ENCODE measurements around the gene VPS35L. TPM values are rescaled to one million over a fixed set of nuclear protein-coding genes. Genes with fewer than 3 reads are reported as not detected.
"Not testable (repeated sequence)": the region's sequence is repeated elsewhere in the genome, so short reads cannot be mapped to it uniquely, and the experiment has no call there.

Gene VPS35L
- total RNA-seq, 2 experiments from 2014 or later, result 25.8 to 28.3 TPM

DNA sequence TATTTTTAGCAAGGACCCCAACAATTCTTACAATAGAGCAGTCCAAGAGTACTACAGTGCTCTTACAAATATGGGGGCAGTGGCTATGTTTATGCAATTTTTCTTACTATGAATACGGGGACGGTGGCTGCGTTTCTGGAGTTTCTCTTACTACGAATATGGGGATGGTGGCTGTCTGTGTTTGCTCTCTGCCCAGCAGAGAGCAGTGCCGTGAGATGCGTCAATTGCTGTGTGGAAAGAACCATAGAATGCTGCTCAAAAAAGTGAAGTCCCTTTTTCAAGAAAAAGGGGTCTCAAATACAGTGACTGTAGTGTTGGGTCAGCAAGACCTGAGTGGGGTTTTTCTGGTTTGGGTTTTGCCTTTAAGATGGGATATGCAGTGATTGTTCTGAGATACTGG, 108.7 kb downstream of the VPS35L start:
- H3K27ac ChIP-seq (ENCODE audit: low read depth in 1 of 2, low read length in 2 of 2), result no peak overlapping the region
- Mint-ChIP-seq H3K4me3 (no peak overlapping the region), H3K27ac (no peak overlapping the region), H3K4me1 (ENCODE audit: low read depth) (no peaks in the 10 kb centered on the region), H3K27me3 (no peaks in the 10 kb centered on the region), H3K36me3 (ENCODE audit: low read depth) (peaks cover 74% of the 10 kb centered on the region), H3K9me3 (no peaks in the 10 kb centered on the region)
- DNase-seq, result no peak
- no peak for ATAC-seq (ENCODE audit: poor library complexity)
- intact Hi-C loops (cut with DNase I, micrococcal nuclease), result no loop called here
- H3K36me3 ChIP-seq (ENCODE audit: insufficient read depth, low read length), result peaks cover 10% of the 10 kb centered on the region
- no peak overlapping the region for H3K4me3 ChIP-seq (ENCODE audit: low read length)
- ChIA-PET CTCF (no interaction called here), POLR2A (no interaction called here)
- H3K4me1 ChIP-seq (ENCODE audit: insufficient read depth, low read length), result no peaks in the 10 kb centered on the region
- H3K9me3 ChIP-seq (ENCODE audit: control insufficient read depth in 1 of 2, insufficient read depth in 1 of 2, low read length in 2 of 2), result peaks cover 4 to 6% of the 10 kb centered on the region in 2 experiments
- no peak for TF ChIP-seq CTCF (IDR thresholded peaks at IDR 0.05)
- H3K27me3 ChIP-seq (ENCODE audit: control insufficient read depth in 1 of 2, insufficient read depth in 2 of 2, low read length in 2 of 2), result no peaks in the 10 kb centered on the region

- H3K9me3 ChIP-seq (ENCODE audit: control insufficient read depth in 1 of 2, insufficient read depth in 1 of 2, low read length in 2 of 2); DNase-seq; H3K4me1 ChIP-seq (ENCODE audit: insufficient read depth, low read length); H3K27ac Mint-ChIP-seq; CTCF ChIA-PET; H3K9me3 Mint-ChIP-seq; H3K4me3 Mint-ChIP-seq; H3K27me3 Mint-ChIP-seq; ATAC-seq (ENCODE audit: poor library complexity); H3K27ac ChIP-seq (ENCODE audit: low read depth in 1 of 2, low read length in 2 of 2); H3K27me3 ChIP-seq (ENCODE audit: control insufficient read depth in 1 of 2, insufficient read depth in 2 of 2, low read length in 2 of 2); H3K4me3 ChIP-seq (ENCODE audit: low read length); intact Hi-C loops (cut with DNase I, micrococcal nuclease); H3K4me1 Mint-ChIP-seq (ENCODE audit: low read depth): not testable (repeated sequence)
- peaks cover 74% of the 10 kb centered on the region for H3K36me3 Mint-ChIP-seq (ENCODE audit: low read depth)
- H3K36me3 ChIP-seq (ENCODE audit: insufficient read depth, low read length), result peaks cover 19% of the 10 kb centered on the region
- POLR2A ChIA-PET, result interaction anchor here (0.8 kb wide), 1 partner anchor 53 kb away, joined by 3 read pairs; the partner anchor contains the start of gene IQCK
Observed at GRCh38 chr16:19665313-19665712, 109.8 kb downstream of the VPS35L start.

GRCh38 chr16:19666477-19666876, 111.0 kb downstream of the VPS35L start:
- Histone ChIP-seq H3K27ac (ENCODE audit: low read depth in 1 of 2, low read length in 2 of 2) (no peak overlapping the region), H3K27me3 (ENCODE audit: control insufficient read depth in 1 of 2, insufficient read depth in 2 of 2, low read length in 2 of 2) (no peaks in the 10 kb centered on the region), H3K4me3 (ENCODE audit: low read length) (no peak overlapping the region), H3K36me3 (ENCODE audit: insufficient read depth, low read length) (peaks cover 21% of the 10 kb centered on the region), H3K4me1 (ENCODE audit: insufficient read depth, low read length) (no peaks in the 10 kb centered on the region), H3K9me3 (ENCODE audit: control insufficient read depth in 1 of 2, insufficient read depth in 1 of 2, low read length in 2 of 2) (peaks cover 4 to 6% of the 10 kb centered on the region in 2 experiments)
- DNase-seq (no peak), ATAC-seq (ENCODE audit: poor library complexity) (no peak)
- no peaks in the 10 kb centered on the region for H3K4me1 Mint-ChIP-seq (ENCODE audit: low read depth)
- no peaks in the 10 kb centered on the region for H3K27me3 Mint-ChIP-seq
- intact Hi-C loops (cut with DNase I, micrococcal nuclease), result no loop called here
- no peak for TF ChIP-seq CTCF (IDR thresholded peaks at IDR 0.05)
- H3K27ac Mint-ChIP-seq, result no peak overlapping the region
- no peaks in the 10 kb centered on the region for H3K9me3 Mint-ChIP-seq
- H3K36me3 Mint-ChIP-seq (ENCODE audit: low read depth), result peaks cover 68% of the 10 kb centered on the region
- H3K4me3 Mint-ChIP-seq, result no peak overlapping the region
- POLR2A ChIA-PET, result no interaction called here
- CTCF ChIA-PET, result no interaction called here

GRCh38 chr16:19672378-19672777, 116.9 kb downstream of the VPS35L start:
- intact Hi-C loops (cut with DNase I, micrococcal nuclease), result no loop called here
- no peak overlapping the region for H3K4me3 Mint-ChIP-seq
- CTCF ChIA-PET, result no interaction called here
- H3K27ac ChIP-seq (ENCODE audit: low read depth in 1 of 2, low read length in 2 of 2), result no peak overlapping the region
- ATAC-seq (ENCODE audit: poor library complexity) (no peak), DNase-seq (no peak)
- no peaks in the 10 kb centered on the region for H3K4me1 ChIP-seq (ENCODE audit: insufficient read depth, low read length)
- peaks cover 32% of the 10 kb centered on the region for H3K36me3 ChIP-seq (ENCODE audit: insufficient read depth, low read length)
- POLR2A ChIA-PET, result no interaction called here
- peaks cover 75% of the 10 kb centered on the region for H3K36me3 Mint-ChIP-seq (ENCODE audit: low read depth)
- no peaks in the 10 kb centered on the region for H3K27me3 Mint-ChIP-seq
- TF ChIP-seq CTCF (IDR thresholded peaks at IDR 0.05), result no peak
- H3K4me3 ChIP-seq (ENCODE audit: low read length), result no peak overlapping the region
- H3K27me3 ChIP-seq (ENCODE audit: control insufficient read depth in 1 of 2, insufficient read depth in 2 of 2, low read length in 2 of 2), result no peaks in the 10 kb centered on the region
- no peaks in the 10 kb centered on the region for H3K9me3 ChIP-seq (ENCODE audit: control insufficient read depth in 1 of 2, insufficient read depth in 1 of 2, low read length in 2 of 2)
- no peaks in the 10 kb centered on the region for H3K9me3 Mint-ChIP-seq
- H3K27ac Mint-ChIP-seq, result no peak overlapping the region
- no peaks in the 10 kb centered on the region for H3K4me1 Mint-ChIP-seq (ENCODE audit: low read depth)

Data from CD4-positive, alpha-beta T cell (primary cell).